NCI-H2107 (cell line): ENCODE data around the gene KCTD17.

Experiments used
- DNase-seq: peaks from one replicate; lab custom pipeline; 2025; lab: John Stamatoyannopoulos, UW

KCTD17 gene

GRCh38 chr22:37051391-37052385 is at the start of gene KCTD17:
Gene KCTD17, plus strand, starts transcription at chr22:37051742. Its CDS starts 19 bp downstream, at chr22:37051761.
- no peak for DNase-seq

- DNase-seq, result no peak
These were observed 49.7 kb upstream of the KCTD17 start for GRCh38 chr22:37001826-37002225.

DNA sequence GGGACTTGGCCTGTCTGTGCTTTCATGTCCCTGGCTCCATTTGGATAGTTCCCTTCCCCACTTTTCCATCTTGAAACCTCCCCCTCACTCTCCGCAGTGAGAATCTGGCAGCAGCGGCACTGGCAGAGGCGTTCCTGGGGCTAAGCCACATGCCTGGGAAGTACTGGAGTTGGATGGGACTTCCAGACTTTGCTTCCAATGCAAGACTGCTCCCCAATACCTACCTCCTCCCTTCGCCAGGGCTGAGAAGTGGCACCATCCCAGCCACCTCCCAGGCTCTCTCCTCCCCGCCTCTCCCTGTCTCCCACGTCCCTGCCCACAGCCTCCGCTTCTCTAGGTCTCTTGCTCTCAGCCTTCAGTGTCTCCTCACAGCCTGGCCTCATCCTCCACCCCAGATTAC is 48.9 kb upstream of the KCTD17 start:
- DNase-seq, result no peak

DNA sequence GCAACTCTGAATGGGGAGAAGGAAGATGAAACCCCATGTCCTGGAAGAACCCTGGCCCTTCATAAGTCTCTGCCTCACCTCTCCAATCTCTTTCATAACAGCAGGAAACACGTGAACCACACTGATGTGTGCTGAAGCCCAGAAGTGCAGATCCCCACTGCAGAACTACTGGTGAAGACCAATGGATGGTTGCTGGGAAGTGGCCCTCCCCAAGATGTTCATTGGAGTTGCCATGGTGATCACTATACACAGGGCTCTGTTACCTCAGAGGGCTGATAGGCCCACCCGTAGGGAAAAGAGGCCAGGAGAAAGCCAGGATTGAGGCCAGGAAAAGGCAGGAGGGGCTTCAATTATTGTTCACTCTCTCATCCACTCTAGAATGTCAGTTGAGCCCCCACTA is 43.9 kb upstream of the KCTD17 start:
- DNase-seq, result no peak

DNA sequence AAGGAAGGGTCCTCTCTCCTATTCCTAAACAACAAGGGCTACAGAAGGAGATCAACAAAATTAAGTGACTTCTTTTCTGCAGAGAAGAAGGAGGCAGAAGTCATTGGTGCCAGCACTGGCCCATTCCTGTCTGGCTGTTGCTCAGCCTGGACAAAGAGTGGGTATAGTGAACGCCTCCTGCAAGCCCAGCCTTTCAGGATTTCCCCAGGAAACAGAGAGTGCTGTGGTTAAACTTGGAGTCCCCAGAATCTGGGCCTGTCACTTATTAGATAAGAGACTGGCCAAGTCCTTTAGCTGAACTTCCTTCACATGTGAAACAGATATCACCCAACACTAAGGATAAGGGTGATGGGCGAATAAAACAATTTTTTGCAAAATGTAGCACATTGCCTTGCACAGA is 43.2 kb upstream of the KCTD17 start:
- DNase-seq, result no peak

DNA sequence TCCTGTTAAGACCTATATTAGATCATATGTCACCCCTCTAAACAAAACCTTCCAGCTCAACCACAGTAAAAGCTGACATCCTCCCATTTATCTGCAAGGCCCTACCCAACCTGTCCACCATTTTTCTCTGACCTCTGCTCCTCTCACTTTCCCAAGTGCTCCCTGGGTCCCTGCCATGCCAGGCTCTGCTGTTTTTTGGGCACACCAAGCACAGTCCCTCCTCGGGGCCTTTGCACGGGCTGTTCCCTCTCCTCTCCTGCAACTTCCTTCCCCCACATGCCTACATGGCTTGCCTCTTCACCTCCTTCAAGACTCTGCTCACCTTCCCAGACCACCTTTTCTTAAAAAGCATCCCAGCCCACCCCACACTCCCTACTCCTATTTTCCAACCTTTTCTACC is 42.1 kb upstream of the KCTD17 start:
- no peak for DNase-seq

GRCh38 chr22:37010174-37010573 is 41.4 kb upstream of the KCTD17 start:
- no peak for DNase-seq

DNA sequence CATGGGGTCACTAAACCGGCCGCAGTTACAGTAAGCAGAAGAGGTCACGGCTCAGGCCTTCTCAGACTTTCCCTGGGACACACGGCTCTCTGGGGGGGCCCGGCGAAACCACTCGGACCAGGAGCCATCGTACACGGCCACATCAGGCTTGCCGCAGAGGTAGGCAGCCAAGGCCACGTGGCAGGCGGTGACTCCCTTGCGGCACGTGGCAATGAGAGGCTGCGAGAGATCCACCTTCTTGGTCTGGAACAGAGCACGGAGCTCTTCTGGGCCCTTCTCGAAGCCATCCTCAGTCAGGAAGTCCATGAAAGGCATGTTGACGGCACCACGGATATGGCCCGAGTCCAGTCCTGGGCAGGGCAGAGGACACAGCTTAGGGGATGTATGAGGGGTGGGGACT is 40.6 kb upstream of the KCTD17 start:
- DNase-seq, result no peak

DNA sequence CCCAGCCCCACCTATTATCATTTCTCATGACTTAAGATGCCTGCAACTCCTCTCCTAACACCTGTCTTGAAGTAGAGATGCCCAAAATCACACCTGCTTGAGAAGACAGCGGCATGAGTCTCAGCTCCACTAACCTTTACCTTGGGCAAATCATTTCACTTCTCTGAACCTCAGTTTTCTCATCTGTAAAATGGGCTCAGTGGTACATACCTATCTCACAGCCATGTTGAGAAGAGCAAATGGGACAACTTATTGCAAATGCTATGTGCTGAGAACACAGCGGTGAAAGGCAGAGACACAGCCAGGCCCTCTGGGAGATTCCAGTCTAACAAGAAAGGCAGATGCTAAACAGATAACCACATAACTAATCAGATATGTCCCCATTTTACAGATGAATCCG is 40.1 kb upstream of the KCTD17 start:
- no peak for DNase-seq

GRCh38 chr22:37012262-37012904 is 39.2 kb upstream of the KCTD17 start:
- no peak for DNase-seq

DNA sequence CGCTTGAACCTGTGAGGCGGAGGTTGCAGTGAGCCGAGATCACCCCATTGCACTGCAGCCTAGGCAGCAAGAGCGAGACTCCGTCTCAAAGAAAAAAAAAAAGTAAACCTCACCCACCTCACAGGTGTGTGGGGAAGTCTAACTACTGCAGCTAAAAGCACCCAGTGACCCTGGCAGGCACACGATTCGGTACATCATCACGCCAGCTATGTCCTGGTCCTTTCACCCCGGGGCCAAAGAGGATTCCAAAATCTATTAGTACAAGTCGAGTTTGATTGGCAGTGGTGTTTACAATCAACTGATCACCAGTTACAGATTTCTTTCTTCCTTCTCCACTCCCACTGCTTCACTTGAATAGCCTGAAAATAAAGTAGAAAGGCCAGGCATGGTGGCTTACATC is 38.6 kb upstream of the KCTD17 start:
- DNase-seq, result no peak

DNA sequence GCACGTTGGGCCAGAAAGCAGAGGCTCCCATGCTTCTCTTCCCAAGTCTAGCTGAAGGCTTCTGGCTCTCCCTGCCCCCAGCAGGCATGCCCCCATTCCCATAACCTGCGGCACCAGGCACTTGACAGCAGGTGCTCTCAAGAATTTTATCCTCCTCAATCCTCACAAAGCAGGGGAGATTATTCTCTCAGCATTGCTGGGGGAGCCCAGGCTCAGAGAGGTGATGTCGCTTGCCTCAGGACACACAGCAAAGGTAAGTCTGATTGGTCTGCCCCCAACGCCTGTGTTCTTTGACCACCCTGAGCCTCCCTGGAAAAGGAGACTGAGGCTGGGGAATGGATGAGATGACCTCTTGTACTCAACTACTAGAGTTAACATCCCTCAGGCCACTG is 37.1 kb upstream of the KCTD17 start:
- DNase-seq, result no peak

- no peak for DNase-seq
These were observed 36.5 kb upstream of the KCTD17 start for GRCh38 chr22:37014835-37015586.

DNA sequence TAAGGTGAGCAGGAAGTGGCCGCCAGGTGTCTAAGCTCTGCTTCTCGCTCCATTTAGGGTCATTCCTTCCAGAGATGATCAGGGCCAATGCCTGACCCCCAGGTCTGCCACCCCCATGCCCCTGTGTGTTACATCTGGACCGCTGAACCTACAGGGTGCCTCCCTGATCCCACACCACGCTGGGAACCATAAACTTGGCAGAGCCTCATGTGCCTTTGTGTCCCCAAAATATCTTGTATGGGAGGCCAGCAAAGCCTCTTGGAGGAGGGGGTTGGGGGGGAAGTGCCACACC is 36.0 kb upstream of the KCTD17 start:
- DNase-seq, result no peak

DNA sequence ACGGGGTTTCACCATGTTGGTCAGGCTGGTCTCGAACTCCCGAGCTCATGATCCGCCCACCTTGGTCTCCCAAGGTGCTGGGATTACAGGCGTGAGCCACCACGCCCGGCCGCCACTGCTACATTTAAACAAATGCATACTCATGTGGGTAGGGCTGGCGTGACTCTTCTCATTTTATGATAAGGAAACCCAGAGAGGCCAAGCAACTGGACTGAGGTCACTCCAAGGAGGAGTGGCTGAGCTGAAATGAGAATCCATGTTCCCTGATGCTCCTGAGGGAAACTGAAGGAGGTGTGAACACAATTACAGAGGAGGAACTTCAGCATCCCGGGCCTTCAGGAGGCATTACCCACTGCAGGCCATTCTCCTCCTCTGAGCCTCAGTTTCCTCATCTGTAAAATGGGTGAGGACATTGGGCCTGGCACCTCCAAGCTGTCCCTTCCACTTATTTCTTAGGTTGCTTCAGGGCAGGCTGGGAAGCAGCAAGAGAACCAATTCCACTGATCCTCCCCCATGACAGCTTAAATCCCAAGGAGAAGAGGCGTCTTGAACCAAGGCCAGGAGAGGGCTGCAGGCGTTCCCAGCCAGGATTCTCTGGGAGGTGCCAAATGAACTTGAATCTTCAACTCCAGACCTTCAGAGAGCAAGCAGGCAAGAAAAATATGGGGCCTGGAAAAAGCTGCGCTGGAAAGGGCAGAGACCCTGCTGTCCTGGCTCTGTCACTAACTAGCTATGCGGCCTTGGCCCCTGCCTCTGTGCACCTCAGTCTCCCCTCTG is 35.2 kb upstream of the KCTD17 start:
- no peak for DNase-seq

- no peak for DNase-seq
These were observed 34.2 kb upstream of the KCTD17 start for GRCh38 chr22:37017356-37017755.

GRCh38 chr22:37018086-37018814 is 33.3 kb upstream of the KCTD17 start:
- DNase-seq, result no peak

GRCh38 chr22:37018815-37019308 is 32.7 kb upstream of the KCTD17 start:
- DNase-seq, result no peak

DNA sequence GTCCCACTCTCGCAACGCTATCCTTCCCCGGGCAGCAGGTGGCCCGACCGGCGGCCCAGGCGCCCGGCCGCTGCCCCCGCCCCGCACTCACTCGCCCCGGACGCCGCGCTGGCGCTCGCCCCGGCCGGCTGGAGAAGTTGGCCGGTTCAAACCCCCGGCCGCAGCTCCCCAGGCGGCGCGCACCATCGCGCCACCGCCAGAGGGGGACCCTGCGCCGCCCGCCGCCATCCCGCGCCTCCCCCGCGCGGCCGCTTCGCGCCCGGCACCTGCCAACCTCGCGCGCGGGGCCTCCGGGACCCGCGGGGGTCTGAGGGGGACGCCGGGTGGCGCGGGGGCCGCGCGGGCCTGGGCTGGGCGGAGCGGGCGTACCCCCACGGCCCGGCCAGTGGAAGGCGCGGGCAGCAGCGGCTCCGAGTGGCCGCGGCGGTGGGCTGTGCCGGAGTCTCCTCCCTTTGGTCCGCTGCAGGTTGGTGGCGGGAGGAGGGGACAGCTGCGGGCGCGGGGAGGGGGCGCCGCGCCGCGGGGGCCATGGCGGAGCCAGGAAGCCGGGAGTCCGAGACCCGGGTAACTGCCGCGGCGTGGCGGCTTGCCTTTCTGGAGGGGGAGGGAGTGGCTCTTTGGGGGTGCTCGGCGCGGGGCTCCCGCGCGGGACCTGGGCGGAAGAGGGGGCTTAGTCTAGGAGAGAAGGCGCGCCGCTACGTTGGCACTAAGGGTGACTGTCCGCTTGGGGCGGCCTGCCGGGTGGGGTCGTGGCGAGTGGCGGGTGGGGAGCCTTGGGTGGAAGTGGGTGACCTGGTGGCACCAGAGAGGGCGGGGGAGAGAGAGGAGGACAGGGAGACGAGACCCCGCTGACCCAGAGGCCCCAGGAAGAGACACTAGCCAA is 32.0 kb upstream of the KCTD17 start, which contains the start of the genes MPST and TST:
TSS of gene MPST (plus strand) at position 434 of the 883 bp plus-strand sequence. CDS start at position 529, 95 bp downstream.
TSS of gene TST (minus strand) at position 139 of the 883 bp plus-strand sequence. CDS start 715 bp downstream, outside the sequence.
- no peak for DNase-seq

DNA sequence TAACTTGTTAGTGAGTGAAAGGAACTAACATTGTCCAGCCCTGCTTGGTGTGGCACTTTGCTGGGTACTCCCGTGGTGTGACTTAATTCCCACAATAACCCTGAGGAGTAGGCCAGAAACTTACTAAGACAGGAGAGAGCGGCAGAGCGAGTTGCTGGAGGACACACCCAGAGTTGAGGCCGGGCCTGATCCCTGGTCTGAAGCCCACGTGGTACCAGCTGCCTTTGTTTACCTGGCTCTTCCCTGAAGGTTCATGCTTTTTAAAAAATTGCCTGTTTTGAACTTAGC is 31.4 kb upstream of the KCTD17 start:
- DNase-seq, result no peak
